HS-27A (cell line): ENCODE results near the gene EMX1.

ENCODE experiments used
- DNase-seq: peaks from one replicate; pipeline ENCODE4 v3.0.0-alpha.2; 2012; ENCODE audit warnings: low read depth, missing footprints

Gene EMX1

DNA sequence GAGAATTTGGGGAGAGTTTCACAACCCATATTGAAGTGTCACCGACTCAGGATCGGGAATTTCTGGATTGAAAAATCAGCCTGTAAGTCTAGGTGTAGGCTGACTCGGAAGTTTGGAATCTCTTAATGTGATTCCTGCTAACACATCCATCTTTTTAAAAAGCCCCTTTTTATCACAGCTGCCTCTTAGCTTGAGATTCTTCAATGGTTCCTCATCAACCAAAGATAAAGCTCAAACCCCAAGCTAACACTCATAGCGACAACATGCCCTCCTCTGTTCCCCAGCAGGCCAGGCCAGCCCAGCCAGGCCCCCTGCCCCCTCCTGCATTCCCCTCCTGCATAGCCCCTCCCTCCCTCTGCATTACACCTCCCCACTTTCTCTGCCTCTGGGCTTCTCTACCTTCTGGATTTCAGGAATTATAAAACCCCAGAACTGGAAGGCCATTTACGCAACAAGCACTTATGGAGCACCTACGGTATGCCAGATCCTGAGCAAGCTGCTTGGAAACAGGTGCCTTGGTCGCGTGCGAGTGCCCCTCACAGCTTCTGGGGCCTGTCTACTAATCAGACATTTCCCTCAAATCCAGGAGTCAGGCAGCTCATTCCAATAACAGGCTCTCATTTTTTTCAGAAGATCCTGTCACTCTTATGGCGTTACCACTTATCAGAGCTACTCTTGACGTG is 63.4 kb downstream of the EMX1 start:
- DNase-seq: no peak

DNA sequence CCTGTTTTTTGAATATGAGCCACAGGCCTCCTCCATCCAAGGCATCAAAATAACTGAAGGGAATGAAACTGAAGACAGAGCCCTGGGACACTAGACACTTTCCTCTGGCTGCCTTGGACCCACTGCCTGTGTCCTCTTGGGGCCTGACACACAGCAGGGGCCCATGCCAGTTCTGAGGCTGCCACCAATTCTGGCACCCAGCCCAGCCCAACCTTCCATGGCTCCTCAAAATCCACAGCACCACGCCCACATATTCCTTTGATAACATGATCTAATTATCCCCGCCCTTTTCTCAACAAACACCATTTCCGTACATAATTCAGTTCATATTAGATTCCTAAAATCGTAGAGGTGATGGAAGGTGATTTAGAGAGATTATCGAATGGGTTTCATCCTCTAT is 64.2 kb downstream of the EMX1 start:
- DNase-seq: no peak

DNA sequence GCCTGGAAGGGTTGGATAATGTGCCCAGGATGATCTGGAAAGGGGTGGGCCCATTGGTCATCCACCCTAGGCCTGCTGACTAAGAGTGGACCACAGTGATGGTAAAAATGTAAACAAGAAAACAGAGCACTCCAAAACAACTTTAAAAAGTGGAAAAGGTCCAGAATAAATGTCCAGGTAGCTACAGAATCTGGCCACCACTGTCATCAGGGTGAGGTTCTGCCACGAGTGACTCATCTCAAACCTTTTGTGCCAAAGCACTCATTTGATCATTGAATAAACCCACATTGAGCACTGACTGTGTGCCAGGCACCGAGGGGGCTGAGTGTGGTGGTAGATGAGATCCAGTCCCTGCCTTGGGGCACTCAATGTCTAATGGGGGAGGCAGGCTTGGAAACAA is 64.9 kb downstream of the EMX1 start:
- no peak for DNase-seq

DNA sequence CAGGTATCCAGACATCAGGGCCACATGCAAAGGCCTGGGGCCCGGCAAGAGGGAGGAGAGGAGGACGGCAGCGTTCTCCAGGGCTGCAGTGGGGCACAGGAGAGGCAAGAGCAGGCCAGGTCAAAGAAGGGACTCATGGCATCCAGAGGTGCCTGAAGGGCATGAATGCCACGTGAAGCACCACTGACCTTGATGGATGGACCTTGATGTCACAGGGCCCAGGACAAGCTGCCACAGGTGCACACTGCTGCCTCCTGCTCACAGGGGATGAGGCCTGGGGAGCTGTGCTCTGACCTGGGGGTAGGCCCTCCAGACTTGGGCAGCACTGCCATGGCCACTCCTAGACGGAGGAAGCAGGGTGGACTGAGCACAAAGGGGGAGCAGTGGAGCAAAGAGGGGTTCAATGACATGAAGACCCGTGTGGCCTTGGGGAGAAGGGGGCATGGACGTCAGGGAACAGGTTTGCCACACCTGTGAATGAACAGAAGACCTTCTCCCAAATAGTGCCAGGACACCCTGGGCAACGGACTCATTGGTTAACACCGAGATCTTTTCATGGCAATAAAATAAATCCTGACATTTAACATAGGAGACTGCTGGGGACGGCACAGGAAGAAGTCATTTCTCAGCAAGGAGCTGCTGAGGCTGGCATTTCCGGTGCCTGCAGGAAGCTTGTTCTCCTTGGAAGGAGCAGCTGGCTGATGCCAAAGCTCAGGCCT is 65.6 kb downstream of the EMX1 start:
- DNase-seq: no peak

DNA sequence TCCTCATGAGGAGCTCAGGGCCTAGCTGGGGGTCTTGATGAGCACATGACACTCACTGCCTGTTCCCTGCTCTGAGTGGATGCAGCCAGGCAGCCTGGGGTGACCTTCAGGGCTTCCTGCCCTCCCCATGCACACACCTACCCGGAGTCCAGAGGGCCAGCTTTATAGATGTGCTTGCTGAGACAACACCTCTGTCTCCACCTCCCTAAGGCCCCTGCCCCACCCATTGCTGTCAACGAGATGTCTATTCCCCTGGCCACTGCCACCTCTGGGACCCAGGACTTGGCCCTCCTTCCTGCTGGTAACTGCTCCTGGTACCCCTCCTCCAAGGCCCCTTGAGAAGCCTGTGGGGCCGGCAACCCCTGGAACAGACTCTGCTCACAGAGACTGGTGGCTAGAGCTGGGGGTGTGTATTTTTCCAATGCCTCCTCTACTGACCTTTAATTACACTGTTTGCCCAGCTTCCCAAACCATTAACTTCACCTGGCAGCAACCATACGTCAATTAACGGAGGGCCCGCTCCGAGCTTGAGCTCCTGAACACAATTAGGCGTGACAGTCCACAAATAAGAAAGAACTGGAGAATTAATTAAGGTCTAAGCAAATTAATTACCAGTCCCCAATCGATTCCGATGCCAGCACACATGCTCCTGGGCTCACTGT is 66.3 kb downstream of the EMX1 start:
- no peak for DNase-seq

DNA sequence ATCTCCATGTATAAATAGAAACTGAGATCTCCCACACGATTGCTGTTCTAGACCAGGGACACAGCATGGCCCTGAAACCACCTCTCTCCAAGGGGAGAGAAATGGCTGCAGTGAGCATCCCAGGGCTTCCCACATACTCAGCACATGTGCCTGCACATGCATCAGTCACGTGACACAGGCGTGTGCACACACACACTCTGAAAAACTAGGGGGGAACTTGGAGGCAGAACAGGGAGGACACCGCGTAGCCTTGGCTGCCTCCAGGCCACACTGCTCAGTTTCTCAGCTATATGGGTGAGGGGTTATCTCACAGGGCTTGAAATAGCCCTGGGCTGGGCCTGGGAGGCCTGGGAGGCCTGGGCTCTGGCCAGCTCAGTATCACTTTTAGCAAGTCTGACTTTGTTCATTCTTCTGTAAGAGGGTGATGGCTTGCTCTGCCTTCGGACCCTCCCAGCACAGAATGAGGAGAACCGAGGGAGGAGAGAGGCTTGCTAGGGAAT is 66.9 kb downstream of the EMX1 start:
- DNase-seq: no peak
